Stimulated activated CD4-positive, alpha-beta T cell treated with anti-CD3 and anti-CD28 coated beads, Interleukin-15, amount 100 ng/mL, for 48 hours (primary cell): ENCODE measurements around the gene CAPN15.
"Not testable (repeated sequence)": the region's sequence is repeated elsewhere in the genome, so short reads cannot be mapped to it uniquely, and the experiment has no call there.

Experiments used
- DNase-seq, 2 donors: peaks; one replicate each; pipeline ENCODE4 v3.0.0-alpha.2; 2020; ENCODE audit warnings: low read depth in 2 of 2

The CAPN15 gene

DNA sequence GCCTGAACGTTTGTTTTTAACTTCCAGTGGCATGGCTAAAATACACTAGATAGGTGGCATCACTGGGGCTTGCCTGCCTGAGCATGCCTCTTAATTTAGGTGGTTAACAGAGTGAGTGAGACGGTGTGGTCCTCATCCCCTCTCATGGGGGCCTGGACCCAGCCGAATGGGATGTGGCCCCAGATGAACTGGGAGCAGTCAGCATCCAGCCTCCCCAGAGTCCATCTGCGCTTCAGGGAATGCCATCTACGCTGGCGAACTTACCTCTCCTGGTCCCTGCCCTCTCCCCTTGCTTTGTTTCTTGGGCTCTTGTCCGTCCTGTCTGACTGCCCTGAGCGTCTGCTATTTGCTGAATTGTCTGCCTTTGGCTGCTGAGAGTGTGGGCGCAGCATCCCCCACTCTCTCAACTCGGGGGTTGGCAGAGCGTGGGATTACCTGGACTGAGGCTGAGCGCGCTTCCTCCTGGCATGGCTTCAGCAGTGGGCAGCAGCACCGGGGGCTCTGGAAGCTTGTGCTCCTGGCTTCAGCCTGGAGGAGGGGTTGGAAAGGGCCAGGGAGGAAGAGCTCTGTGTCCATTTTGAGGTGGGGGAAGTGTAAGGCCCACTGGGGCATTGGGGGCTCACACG lies 64.5 kb downstream of the CAPN15 start:
- DNase-seq = no peak

DNA sequence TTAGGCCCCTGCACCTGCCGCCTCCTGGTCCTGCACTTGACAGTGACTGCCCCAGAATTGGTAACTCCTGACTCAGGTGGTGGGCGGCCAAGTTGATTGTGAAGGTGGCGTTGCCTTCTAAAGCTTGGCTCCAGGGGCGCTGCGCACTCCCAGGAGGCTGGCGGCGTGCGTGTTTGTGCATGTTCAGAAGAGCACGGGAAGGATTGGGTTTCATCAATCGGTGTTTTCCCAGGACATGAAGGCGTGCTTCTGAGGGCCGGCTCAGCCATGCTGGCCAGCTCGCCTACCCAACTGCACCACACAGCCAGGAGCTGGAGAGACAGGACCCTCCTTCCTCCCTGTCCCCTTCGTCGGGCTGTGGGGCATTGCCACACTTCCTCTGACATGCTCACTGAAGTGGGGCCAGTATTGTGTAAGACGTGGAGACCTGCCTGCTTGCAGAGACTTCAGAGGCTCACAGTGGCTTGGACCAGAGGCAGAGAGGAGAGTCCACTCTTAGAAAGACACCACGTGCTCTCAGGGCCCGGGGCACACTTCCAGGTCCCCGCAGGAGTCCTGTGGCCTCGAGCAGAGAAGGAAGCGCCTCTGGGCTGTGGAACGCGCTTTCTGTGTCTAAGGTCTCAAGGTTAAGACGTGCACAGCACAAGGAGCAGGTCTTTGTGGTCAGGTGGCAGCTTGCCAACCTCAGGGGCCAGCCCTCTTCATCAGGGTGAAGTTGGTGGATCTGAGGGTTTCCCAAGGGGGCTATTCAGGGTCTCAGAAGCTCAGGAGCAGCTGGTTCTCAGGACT lies 65.2 kb downstream of the CAPN15 start:
- no peak for DNase-seq

DNA sequence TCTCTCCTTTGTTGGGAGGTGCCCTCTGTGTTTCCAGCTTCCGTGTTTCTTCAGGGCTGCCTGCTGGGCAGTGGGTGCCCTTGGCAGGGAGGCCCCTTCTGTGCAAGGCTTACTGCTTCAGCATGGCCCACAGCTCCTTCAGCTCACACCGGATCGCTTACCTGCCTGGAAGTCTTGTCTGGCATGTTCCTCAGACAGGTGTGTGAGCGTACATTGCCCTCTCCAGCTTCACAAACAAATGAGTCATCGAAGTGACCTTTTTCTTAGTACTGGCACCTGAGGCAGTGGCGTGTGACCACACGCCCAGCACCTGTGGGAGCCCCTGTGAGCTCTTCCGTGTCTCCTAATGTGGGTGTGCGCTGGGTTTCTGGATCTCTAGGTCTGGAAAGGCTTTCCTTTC lies 65.9 kb downstream of the CAPN15 start:
- no peak for DNase-seq

DNA sequence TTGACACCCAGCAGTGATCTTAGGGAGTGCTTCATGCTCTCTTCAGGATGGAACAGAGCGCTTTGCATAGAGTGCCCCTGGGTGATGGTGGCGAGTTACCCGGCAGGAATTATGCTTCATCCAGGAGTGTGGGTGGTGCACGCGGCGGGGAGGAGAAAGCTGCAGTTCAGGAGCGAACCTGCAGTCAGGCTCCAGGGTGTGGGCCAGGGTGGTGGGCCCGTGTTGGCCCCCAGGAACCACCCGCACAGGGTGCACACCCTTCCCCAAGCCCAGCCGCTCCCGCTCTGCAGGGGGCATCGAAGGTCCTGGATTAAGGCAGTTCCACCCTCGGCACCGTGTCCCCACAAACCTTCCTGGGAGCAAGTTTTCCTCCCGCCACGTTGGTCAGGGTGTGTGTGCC lies 66.3 kb downstream of the CAPN15 start:
- DNase-seq = no peak

DNA sequence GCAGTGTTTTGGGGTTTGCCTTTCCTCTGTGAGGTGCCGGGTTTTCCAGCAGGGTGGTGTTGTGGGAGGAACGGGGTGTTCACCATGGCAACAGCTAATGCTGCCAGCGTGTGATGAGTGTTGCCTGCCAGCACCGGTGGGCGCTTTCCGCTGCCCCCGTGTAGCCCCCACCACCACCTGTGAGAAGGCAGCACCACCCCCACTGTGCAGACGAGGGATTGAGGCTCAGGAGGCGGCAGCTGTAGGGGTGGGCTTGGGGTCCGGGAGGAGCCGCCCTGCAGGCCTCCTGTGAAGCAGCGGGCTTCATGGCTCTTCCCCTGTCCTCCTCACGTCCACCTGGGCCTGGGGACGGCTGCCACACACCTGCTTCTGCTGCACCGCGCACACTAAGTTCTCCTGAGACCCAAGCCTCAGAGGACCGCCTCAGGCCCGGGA lies 67.6 kb downstream of the CAPN15 start:
- no peak for DNase-seq

DNA sequence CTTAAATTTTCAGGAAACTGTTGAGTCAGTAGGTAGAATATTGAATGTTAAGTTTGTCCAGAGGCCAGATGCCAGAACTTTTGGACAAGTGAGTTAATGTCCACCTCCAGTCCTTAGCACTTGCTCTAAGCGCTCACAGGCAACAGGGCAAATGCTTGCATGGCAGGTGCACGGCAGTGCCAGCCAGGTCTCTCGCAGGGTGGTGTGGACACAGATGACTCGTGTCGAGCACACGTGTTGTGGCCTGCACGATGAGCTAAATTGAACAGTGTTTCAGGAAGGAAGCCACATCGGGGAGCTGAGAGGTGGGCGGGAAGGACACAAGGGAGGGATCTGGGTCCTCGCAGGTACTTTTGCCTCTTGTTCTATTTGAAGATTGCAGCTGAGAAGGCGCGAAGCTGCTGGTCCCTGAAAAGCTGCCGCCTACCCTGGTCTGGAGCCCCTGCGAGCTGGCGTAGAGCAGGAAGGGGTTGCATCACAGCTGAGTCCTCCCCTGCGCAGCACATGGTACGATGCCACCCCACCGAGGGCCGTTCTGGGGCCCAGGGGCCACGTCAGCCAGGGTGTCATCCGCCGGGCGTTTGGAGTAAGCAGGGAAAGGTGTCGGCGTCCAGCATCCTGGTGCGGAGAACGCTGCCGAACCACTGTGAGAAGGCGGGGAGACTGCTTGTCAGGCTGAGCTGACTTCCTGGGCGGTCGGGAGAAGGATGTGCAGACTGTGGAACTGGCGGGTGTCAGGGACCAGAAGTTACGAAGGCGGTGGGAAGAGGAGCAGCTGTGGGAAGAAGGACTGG lies 68.6 kb downstream of the CAPN15 start:
- no peak for DNase-seq

DNA sequence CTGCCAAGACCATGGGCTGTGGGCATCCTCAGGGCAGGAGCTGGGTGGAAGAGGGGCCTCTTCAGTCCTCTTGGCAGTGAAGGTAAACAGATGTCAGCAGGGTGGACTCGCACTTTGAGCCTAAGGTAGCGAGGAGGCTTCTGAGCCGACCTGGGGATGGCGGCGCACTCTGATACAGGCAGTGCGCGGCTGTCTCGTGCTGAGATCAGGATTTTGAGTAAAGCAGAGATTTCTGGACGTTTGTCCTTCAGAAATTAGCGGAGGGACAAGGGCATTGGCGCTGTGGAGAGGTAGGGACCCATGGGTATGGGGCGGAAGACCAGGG lies 69.2 kb downstream of the CAPN15 start:
- DNase-seq = no peak

DNA sequence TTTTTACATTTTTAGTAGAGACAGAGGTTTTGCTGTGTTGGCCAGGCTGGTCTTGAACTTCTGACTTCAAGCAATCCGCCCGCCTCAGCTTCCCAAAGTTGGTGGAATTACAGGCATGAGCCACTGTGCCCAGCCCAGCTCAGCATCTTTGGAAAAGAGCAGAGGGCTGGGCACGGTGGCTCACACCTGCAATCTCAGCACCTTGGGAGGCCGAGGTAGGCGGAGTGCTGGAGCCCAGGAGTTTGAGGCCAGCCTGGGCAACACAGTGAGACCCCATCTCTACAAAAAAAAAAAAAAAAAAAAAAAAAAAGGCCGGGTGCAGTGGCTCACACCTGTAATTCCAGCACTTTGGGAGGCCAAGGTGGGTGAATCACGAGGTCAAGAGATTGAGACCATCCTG lies 70.1 kb downstream of the CAPN15 start:
- DNase-seq = not testable (repeated sequence)

DNA sequence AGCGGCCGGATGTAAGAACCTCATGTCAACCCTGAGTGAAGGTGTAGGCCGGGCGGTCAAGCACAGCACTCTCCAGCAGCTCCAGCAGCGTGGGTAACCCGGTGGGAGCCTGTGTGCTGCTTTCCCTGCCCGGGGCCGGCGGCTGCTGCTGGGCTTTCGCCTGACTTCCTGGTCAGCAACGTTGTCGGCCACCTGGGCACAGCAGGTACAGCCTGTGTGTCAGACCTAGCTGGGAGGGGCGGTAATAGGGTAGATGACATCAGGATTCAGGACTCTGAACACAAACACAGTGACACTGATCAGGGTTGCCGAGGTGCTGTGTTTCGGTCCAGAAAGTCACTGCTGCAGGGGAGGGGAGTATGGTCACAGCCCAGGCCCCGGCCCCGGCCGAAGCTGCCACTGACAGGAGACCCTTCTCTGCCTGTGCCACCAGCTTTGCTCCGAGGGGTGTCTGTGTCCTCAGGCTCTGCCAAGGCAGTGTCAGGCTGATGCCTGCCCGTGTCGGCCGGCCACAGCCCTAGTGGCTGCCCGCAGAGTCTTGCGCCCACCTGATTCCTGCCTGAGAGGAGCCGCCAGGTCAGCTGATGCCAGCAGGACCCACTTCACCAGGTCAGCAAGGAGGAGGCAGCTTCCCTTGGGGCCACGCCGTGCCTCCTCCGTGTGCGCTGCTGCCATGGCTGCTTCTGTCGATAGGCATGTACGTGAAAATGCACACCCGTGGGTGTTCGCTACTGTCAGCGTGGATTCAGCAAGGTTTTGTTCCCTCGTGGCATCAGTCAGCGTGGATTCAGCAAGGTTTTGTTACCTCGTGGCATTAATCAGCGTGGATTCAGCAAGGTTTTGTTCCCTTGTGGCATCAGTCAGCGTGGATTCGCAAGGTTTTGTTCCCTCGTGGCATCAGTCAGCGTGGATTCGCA lies 71.6 kb downstream of the CAPN15 start:
- DNase-seq = no peak

DNA sequence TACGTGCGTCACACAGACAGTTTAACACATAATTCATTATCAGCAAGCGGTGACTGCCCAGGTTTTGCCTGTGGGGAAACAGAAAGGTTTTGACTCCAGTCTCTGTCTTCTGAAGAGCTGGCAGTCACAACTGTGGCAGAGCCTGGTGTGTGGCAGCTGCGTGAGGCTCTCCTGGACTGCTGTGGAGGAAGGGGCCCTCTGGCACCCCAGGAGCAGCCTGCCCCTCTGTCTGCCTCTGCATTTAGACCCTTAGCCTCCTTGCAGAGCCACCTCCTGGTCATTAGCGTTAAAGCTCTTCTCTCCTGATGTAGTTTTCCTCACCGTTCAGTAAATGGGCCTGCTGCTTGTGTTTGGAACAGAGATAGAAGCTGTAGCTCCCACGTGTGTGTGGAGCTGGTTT lies 73.3 kb downstream of the CAPN15 start:
- DNase-seq = no peak

DNA sequence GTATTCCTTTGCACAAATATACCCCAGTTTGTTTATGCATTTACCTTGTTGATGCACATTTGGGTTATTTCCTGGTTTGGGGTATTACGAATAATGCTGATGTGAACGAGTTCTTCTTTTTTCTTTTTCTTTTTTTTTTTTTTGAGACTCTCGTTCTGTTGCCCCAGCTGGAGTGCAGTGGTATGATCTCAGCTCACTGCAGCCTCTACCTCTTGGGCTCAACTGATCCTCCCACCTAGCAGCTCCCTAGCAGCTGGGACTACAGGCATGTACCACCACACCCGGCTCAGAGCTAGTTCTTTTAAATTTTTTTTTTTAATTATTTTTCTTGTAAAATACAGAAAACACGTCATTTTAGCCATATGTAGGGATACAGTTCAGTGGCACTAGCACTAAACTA lies 76.4 kb downstream of the CAPN15 start:
- no peak for DNase-seq
